Stomach (tissue), 9 donors: ENCODE data around the gene KRTAP5-3. TPM values are rescaled to one million over a fixed set of nuclear protein-coding genes. Genes with fewer than 3 reads are reported as not detected.
A peak's percentile ranks its signal among the peaks of the same experiment; 100 is the strongest.

Experiments used
- DNase-seq, 2 donors: peaks; one replicate each; pipeline versions ENCODE4 v3.0.0 to v3.0.0-alpha.2; 2013 to 2019
- H3K27ac ChIP-seq, 5 donors: fragments of 200-600 bp in 4 of 5; sonication (generic) in 4 of 5; one replicate each; pipeline ENCODE4 v1.5.1; 2013 to 2019; ENCODE audit warnings: mild to moderate bottlenecking in 1 of 5, moderate library complexity in 1 of 5
- H3K27me3 ChIP-seq, 3 donors: fragments of 200-600 bp; sonication (generic); one replicate each; pipeline ENCODE4 v1.5.1; 2017 to 2019; ENCODE audit warnings: mixed run types in 1 of 3
- H3K36me3 ChIP-seq, 4 donors: fragments of 200-600 bp; sonication (generic); 1 replicate in 3 of 4; 2 replicates in 1 of 4; pipeline ENCODE4 v1.5.1; 2016 to 2019
- H3K4me1 ChIP-seq, 4 donors: fragments of 200-600 bp; sonication (generic); one replicate each; pipeline ENCODE4 v1.5.1; 2016 to 2019
- H3K4me3 ChIP-seq, 4 donors: fragments of 200-600 bp; sonication (generic) in 3 of 4; one replicate each; pipeline ENCODE4 v1.5.1; 2016 to 2019; ENCODE audit warnings: mild to moderate bottlenecking in 1 of 4
- H3K9me3 ChIP-seq, 4 donors: fragments of 200-600 bp; sonication (generic); one replicate each; pipeline ENCODE4 v1.5.1; 2016 to 2019
- CTCF ChIP-seq, 7 experiments: fragments of 450-650 bp in 4 of 7; fragments of 200-600 bp in 3 of 7; sonication (generic) in 3 of 7; IDR thresholded peaks; one replicate each; pipeline ENCODE4 v1.5.1; 2016 to 2019; ENCODE audit warnings: antibody characterized with exemption in 7 of 7, control low read depth in 2 of 7, mild to moderate bottlenecking in 1 of 7
- EP300 ChIP-seq: sonication (generic); formaldehyde crosslinking; IDR thresholded peaks from one replicate; pipeline ENCODE4 v1.6.1; 2017; ENCODE audit warnings: antibody characterized with exemption
- POLR2A ChIP-seq, 4 donors: fragments of 450-650 bp; IDR thresholded peaks; one replicate each; pipeline ENCODE4 v1.6.1; 2016; ENCODE audit warnings: antibody characterized with exemption in 4 of 4, control low read depth in 2 of 4, mild to moderate bottlenecking in 1 of 4, moderate library complexity in 1 of 4
- POLR2AphosphoS5 ChIP-seq, 3 donors: sonication (generic); formaldehyde crosslinking; IDR thresholded peaks; one replicate each; pipeline ENCODE4 v1.6.1; 2016; ENCODE audit warnings: antibody characterized with exemption in 3 of 3
- WGBS, 5 donors: extraction: QIAGEN DNeasy Blood & Tissue Kit in 3 of 5; methylation state at CpG; one replicate each; pipeline versions ENCODE4 v1.1.5 to v1.1.7; 2013 to 2018; 5-methylcytosine and 5-hydroxymethylcytosine counted together
- intact Hi-C: fragments of 100-400 bp; cut with DNase I; formaldehyde crosslinking; loops from one replicate; pipeline ENCODE4 v1.15.1; 2023; ENCODE audit warnings: low total_unique reads
- polyA plus RNA-seq, 3 donors: library from polyadenylated mRNA; stranded (reverse); fragments of 200-250 nt; gene quantifications; one replicate each; pipeline ENCODE4 v1.2.3, GENCODE V29; 2013
- total RNA-seq, 5 donors: library from RNA; depleted of rRNA; stranded (reverse); fragments of >200 nt; gene quantifications; one replicate each; pipeline versions ENCODE4 v1.1.0 to v1.2.3, GENCODE V29; 2014 to 2016
- donor health status: healthy with polysubstance abuse.
- donor health status: Bipolar disorder and iron deficiency.
- donor health status: healthy.

KRTAP5-3 gene
- total and polyA plus RNA-seq, 8 donors: not detected

DNA sequence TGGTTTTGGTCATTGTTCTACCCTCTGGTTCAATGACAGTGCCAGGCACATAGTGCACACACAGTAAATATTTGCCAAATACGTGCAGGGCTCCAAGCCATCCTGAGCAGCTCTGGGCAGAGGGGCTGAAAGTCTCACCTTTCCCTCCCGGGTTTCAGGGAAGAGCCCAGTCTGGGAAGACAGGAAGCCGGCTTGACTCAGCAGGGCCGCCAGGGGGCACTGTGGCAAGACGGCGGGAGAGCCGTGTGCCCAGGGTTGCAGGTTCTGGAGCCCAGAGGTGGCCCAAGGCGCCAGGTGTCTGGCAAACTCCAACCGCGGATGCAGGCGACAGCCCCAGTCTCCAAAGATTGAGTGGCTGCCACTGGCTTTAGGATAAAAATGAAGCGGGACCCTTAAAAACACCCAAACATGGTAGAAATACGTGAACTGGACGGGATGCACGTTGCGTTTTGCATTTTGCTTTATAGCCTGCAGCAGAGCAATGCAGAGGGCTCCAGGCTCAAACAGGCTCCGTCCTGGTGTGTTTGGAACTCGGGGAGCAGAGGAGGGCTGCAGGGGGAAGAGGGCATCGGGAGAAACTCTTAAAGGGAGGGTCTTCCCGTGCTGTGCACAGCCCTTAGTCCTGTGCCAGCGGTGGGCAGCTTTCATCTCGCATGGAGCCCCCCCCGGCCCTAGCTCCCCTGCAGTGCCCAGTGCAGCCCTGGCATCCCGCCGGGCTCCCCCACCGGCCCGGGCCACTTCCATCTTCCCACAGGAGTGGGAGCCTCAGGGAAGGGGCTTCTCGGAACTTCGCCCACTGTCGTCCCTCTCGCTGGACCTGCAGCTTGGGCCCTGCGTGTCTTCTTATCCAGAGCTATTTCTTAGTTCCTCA lies 32.0 kb upstream of the KRTAP5-3 start:
- intact Hi-C loops: no loop called here
- peak in 5 of 7 experiments; percentile 8 to 79 (median 66) for TF ChIP-seq CTCF (IDR thresholded peaks at IDR 0.05)
- TF ChIP-seq EP300: no peak
- DNase-seq: peak; percentile 43 to 75
- H3K9me3 ChIP-seq: no peaks in the 10 kb centered on the region
- H3K27ac ChIP-seq: no peak overlapping the region
- no peaks in the 10 kb centered on the region for H3K36me3 ChIP-seq
- WGBS, 5 donors: 52 to 61% (median 53%) methylated on average over 32 of the region's 32 CpGs
- H3K4me3 ChIP-seq: no peak overlapping the region
- H3K27me3 ChIP-seq: peaks cover 0 to 77% (median 23%) of the 10 kb centered on the region in 3 donors
- peaks cover 0 to 15% (median 10%) of the 10 kb centered on the region in 4 donors for H3K4me1 ChIP-seq

- no peak overlapping the region for H3K27ac ChIP-seq
- intact Hi-C loops: no loop called here
- H3K4me1 ChIP-seq: peaks cover 0 to 15% (median 10%) of the 10 kb centered on the region in 4 donors
- no peaks in the 10 kb centered on the region for H3K9me3 ChIP-seq
- DNase-seq: no peak
- H3K27me3 ChIP-seq: peaks cover 0 to 77% (median 23%) of the 10 kb centered on the region in 3 donors
- TF ChIP-seq EP300 (no peak), CTCF (IDR thresholded peaks at IDR 0.05) (no peak), POLR2AphosphoS5 (IDR thresholded peaks at IDR 0.05) (no peak), POLR2A (IDR thresholded peaks at IDR 0.05) (no peak)
- H3K4me3 ChIP-seq: no peak overlapping the region
- no peaks in the 10 kb centered on the region for H3K36me3 ChIP-seq
- WGBS, 5 donors: 41 to 47% (median 44%) methylated on average over 15 of the region's 15 CpGs
Observed at GRCh38 chr11:1639666-1640065, 31.4 kb upstream of the KRTAP5-3 start.

DNA sequence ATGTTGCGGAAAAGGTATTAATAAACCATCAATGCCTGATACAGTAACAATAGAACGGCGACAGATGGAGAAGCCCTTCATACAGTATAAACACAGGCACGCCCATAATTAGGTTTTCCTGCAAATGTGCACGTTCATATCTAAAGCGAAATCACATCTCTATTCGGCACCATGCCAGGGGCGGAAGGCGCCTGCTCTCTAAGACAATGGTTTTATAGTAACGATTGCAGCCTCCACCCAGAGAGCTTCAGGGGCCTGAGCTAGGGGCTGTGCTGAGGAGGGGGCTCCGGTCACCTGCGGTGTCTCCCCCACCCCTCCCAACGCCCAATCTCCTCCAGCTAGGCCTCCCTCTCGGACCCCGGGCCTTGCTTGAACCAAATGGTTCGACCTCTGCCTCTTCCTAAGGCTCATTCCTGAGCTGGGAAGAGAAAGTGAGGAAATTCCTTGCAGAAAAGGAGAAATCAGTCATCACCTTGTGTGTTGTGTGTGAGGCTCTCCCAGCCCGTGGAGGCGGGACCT lies 30.9 kb upstream of the KRTAP5-3 start:
- intact Hi-C loops: no loop called here
- Histone ChIP-seq H3K9me3 (no peaks in the 10 kb centered on the region), H3K4me3 (no peak overlapping the region), H3K27me3 (peaks cover 0 to 79% (median 25%) of the 10 kb centered on the region in 3 donors), H3K36me3 (no peaks in the 10 kb centered on the region), H3K4me1 (peaks cover 0 to 15% (median 10%) of the 10 kb centered on the region in 4 donors), H3K27ac (no peak overlapping the region)
- peak; percentile 33 to 77 for DNase-seq
- WGBS, 5 donors: 23 to 38% (median 33%) methylated on average over 18 of the region's 18 CpGs
- TF ChIP-seq CTCF (IDR thresholded peaks at IDR 0.05) (no peak), EP300 (no peak), POLR2AphosphoS5 (IDR thresholded peaks at IDR 0.05) (no peak), POLR2A (IDR thresholded peaks at IDR 0.05) (no peak)

- Histone ChIP-seq H3K27ac (no peak overlapping the region), H3K4me1 (peaks cover 0 to 15% (median 10%) of the 10 kb centered on the region in 4 donors), H3K9me3 (no peaks in the 10 kb centered on the region), H3K4me3 (no peak overlapping the region), H3K36me3 (no peaks in the 10 kb centered on the region), H3K27me3 (peaks cover 0 to 85% (median 30%) of the 10 kb centered on the region in 3 donors)
- 51 to 80% (median 67%) methylated on average over 8 of the region's 8 CpGs for WGBS, 5 donors
- intact Hi-C loops: no loop called here
- DNase-seq: no peak
- TF ChIP-seq EP300: no peak
- TF ChIP-seq POLR2AphosphoS5 (IDR thresholded peaks at IDR 0.05): no peak
- no peak for TF ChIP-seq POLR2A (IDR thresholded peaks at IDR 0.05)
- no peak for TF ChIP-seq CTCF (IDR thresholded peaks at IDR 0.05)
Observed at GRCh38 chr11:1638344-1638743, 30.1 kb upstream of the KRTAP5-3 start.
